ENCODE data around the gene MCF2L.

The MCF2L gene

DNA sequence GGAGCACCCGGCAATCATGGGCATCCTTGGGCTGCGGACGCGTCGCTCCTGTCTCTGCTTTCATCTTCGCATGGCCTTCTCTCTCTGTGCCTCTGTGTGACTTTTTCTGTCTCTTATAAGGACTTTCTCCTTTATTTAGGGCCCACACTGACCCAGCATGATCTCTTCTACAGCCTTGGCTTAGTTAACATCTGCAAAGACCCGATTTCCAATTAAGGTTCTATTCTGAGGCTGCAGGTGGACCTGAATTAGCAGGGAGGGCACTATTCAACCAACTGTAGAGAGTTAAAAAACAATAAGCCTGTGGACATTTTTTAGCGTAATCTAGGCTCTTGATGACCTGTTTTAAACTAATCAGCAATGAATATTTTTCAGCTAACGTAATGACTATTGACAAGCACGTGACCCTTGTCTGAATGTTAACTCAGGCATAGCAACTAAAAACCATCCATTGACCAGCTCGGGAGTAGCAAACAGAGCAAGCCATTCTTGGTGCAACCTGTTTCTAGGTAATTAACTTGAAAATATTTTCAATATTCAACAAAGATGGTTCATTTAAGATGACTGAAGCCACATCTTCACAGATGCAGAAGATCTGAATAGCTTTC lies 168.8 kb downstream of the MCF2L start:
- no peak for DNase-seq

DNA sequence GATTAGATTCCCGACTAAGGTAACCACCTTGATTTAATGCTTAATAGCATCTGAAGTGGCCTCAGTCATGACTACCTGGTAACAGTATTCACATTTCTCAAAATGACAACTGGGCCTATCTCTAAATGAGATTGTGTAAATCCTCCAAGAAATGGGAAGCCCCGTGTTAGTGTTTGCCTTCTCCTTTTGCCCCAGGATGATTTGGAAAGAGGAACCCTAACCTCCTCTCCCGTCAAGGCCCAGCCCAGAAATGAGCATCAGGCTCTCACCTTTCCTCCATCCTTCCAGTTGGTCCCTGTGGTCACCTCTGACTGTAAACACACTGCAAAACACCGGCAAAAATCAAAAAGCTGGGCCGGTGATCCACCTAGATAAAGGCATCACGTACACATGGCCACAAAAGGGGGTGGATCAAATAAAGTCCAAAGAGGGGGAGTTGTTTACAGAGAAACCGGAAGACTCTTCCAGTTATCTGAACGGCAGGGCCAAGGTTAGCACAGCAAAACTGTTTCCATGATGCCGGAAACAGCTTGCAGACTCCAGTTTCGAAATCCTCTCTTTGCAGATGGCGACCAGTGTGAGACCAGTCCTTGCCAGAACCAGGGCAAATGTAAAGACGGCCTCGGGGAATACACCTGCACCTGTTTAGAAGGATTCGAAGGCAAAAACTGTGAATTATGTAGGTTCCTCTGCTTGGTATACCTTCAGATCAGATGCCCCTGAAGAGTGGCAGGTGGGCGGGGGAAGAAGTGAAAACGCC lies 170.0 kb downstream of the MCF2L start:
- no peak for DNase-seq

DNA sequence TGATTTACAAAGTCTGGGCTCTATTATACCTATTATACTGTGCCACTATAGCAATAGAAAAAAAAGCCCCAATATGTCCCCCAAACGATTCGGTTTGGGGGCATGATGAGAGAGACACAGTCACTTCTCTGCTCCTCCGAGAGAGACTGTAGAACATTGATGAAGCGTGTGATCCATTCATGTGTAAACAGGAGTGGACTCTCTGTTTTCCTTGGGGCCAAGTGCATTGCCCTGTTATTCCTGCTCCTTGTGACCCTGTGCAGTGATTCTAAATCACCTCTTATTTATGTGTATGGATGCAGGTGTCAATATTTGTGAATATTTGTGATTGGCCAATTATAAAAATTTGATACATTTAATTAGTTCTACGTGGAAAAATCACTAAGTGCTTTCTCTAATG lies 170.6 kb downstream of the MCF2L start:
- DNase-seq, result no peak

DNA sequence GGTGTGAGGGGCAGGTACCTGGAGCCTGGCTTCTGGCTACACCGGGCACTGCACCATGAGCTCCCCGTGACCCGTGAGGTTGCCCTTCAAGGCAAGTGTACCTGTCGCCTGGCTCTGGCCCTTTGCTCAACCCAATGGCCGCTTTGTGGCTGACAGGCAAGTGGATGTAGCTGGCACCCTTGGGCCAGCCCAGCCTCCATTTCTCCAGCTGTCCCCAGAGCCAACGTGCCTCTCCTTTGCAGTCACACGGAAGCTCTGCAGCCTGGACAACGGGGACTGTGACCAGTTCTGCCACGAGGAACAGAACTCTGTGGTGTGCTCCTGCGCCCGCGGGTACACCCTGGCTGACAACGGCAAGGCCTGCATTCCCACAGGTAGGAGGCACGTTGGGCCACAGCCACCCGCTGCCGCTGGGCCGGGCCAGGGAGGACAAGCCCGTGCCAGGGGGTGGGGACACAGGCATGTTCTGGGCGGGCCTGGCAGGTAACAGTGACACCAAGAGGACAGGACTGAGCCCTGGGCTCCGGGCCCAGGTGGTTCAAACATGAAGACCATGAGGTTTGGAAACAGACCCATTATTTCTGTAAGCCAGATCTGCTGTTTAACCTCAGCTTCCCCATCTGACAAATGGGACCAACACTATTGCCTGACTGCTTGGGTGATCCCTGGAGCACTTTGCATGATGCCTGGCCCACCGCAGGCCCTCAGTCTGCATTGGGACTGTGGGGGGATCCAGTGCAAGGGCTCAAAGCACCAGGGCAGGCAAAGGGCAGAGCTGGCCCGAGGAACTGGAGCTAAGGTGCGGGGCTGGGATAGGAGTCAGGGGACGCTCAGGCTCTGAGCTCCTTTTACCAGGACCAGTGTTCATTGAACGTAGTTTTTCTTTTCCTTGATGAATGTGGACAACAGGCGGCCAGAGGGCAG lies 171.9 kb downstream of the MCF2L start:
- no peak for DNase-seq

DNA sequence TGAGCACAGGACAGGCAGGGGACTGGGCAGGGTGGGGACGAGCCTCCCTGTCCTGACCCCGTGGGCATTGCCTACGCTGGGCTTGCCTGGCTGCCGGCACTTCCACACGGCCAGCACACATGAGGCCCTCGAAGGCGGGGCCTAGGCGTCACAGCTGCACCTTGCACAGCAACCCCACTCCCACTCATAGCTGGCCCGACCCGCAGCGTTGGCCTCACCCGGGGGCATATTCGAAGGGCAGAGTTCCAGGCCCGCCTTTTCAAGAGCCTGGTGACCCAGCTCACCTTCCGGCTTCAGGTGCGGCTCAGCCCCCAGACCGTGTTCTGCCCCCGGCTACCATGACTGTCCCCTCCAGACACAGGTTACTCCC lies 172.6 kb downstream of the MCF2L start:
- no peak for DNase-seq

DNA sequence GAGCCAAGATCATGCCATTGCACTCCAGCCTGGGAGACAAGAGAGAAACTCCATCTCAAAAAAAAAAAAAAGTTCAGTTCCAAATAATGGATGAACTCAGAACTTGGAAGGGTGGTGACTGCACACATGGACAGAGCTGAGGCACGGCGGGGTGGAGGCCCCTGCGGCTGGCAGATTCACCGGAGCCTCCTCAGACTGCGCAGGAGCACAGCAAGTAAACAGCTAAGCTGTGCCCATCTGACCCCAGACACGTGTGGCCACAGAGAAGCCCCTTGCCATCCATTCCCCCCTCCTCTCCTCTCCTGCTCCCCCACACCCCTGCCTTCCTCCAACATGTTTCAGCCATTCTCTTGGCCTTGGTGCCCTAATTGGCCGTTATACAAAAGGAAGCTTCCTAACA lies 173.9 kb downstream of the MCF2L start:
- no peak for DNase-seq

DNA sequence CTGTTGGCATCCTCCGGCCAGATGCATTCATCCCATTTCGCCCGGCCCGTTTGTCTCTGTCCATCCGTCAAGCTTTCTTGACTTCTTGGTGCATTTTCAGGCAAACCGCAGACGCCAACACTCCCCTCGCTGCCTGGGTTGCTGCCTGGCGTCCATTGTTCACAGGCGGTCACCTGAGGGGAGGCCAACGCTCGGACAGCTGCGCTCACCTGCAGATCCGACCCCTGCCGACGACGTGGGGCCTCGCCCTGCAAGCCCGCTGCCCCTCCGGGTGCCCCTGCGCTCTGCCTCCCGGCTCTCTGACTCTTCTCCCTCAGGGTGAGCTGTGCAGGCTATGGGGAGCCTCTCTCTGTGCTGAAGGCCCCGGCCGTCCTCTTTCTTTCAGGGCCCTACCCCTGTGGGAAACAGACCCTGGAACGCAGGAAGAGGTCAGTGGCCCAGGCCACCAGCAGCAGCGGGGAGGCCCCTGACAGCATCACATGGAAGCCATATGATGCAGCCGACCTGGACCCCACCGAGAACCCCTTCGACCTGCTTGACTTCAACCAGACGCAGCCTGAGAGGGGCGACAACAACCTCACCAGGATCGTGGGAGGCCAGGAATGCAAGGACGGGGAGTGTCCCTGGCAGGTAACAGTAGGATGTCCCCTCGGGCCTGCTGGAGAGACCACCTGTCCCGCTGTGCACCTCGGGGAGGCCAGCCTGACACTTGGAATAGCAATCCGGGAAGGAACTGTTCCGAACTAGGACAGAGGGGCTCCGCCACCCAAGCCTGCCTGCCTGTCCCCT lies 174.6 kb downstream of the MCF2L start:
- DNase-seq, result no peak

DNA sequence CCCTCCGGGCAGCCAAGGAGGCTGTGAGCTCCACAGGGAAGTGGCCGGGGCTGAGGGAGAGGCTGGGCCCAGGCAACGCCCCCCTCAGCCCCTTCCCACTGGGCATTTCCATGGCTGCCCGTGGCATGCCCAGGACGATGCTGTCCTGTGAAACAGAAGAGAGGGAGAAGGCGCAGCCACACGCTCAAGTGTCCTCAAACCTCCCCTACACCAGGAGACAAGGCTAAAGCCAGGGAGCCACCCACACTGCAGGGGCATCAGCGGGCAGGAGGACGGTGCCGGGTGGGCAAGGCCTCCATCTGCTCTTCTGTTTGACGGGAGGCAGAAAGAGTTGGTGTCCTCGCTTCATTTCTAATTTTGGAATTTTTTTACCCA lies 175.2 kb downstream of the MCF2L start:
- DNase-seq, result no peak

DNA sequence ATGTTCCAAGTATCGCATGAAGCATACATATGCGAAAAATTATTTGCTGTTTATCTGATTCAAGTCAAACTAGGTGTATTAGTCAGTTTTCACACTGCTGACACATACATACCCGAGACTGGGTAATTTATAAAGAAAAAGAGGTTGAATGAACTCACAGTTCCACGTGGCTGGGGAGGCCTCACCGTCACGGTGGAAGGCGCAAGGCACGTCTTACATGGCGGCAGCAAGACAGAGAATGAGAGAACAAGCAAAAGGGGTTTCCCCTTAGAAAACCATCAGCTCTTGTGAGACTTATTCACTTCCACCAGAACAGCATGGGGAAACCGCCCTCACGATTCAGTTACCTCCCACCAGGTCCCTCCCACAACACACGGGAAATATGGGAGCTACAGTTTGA lies 176.5 kb downstream of the MCF2L start:
- no peak for DNase-seq

DNA sequence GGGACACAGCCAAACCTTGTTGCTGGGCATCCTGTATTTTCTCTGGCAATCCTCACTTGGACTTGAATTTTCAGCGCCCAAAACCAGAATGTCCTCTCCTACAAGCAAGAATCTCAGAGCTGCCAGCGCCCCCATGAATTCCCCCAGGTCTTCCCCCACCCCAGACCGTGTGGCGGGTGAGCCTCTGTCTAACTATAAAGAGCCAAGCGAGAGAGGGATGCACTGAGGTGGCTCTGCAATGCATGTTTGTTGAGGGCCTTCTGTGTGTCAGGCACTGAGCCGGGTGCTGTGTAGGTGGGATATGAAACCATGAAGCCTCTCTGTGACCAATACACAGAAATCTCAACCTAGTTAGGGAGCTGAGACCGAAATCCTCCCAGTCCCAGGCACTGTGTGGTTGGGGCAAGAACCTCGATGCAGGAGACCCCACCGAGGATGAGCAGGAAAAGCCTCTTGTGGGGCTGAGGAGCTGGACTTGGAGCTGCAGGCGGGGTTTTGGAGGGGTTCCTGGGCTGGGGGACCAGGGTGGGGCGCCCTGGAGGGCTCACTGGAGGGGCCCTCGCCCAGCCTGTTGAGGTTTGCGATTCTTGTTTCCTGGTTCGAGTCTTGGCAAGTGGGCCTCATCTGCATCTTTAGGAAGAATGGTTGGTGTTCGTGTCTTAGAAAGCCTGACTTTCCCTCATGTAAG lies 177.0 kb downstream of the MCF2L start:
- no peak for DNase-seq

DNA sequence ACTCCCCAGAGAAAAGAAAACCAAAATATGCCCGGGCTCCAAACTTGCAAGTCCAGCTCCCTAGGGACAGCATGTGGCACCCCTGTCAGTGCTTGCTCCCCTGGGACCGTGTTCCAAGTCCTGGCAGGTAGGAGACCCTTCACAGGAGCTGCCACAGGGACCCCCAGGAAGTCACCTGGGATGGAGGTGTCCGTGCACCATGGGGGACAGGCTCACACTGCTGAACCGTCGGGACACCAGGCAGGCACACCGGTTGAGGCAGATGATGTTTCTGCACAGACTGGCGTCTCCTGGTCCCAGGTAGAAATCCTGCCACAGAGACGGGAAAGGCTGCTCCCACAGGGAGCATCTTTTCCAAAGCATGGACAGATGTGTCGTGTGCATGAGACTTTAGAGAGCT lies 177.7 kb downstream of the MCF2L start:
- no peak for DNase-seq

DNA sequence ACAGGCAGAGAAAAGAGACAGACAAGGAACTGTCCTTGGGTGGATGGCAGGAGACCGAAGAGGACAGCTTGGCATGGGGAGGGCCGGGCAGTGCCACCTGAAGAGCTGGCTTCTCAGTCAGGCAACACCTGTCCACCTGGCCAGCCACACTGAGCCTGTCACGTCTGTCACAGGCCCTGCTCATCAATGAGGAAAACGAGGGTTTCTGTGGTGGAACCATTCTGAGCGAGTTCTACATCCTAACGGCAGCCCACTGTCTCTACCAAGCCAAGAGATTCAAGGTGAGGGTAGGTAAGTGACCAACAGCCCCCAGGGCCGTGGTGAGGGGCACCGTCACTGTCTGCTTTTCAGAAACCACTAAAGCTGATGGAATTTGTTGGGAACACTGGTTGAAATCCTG lies 178.2 kb downstream of the MCF2L start:
- no peak for DNase-seq

DNA sequence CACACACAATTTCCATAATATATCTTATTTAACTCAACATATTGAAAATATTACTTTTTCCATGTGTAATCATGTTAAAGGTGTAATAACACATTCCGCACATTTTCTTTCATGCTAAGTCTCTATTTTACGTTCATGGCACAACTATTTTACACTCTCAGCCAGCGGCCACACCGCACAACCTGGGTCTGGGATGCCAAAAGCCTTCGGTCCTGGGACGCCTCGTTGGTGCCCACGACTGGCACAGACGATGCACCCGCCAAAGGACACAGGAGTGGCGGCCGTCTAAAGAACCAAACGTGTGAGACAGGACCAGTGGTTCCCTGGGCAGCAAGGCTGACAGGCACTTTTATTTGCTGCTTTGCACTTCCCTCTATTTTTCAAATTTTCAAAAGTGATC lies 179.4 kb downstream of the MCF2L start:
- DNase-seq, result no peak

DNA sequence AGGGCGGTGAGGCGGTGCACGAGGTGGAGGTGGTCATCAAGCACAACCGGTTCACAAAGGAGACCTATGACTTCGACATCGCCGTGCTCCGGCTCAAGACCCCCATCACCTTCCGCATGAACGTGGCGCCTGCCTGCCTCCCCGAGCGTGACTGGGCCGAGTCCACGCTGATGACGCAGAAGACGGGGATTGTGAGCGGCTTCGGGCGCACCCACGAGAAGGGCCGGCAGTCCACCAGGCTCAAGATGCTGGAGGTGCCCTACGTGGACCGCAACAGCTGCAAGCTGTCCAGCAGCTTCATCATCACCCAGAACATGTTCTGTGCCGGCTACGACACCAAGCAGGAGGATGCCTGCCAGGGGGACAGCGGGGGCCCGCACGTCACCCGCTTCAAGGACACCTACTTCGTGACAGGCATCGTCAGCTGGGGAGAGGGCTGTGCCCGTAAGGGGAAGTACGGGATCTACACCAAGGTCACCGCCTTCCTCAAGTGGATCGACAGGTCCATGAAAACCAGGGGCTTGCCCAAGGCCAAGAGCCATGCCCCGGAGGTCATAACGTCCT lies 180.0 kb downstream of the MCF2L start:
- no peak for DNase-seq

Data from NCI-H526 (cell line).